ENCODE measurements around the gene PODXL2.

Gene PODXL2

DNA sequence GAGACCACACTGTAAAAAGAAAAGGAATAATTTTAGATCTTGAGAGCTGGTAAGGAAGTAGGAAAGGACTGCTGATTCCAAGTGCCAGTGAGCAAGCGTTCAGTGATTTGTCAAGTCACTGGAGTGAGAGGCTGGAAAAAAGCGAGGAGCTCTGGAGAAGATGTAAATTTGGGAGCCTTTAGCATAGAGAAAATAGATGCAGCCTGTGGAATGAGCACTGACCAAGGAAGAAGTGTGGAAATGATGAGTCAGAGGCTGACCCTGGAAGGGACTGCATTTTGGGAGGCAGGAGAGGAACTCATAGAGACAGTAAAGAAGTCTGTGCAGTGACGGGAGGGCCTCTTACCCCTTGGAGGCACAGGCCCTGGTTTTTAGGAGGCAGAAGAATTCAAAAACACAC, 26.7 kb downstream of the PODXL2 start:
- ChIA-PET CTCF (interaction anchor here (1.1 kb wide), 1 partner anchor 81 kb away, joined by 3 read pairs; no protein-coding TSS in a partner anchor), POLR2A (ENCODE audit: low non-redundant PET) (no interaction called here)
- no peak overlapping the region for H3K27ac ChIP-seq
- TF ChIP-seq, protein P1, sequence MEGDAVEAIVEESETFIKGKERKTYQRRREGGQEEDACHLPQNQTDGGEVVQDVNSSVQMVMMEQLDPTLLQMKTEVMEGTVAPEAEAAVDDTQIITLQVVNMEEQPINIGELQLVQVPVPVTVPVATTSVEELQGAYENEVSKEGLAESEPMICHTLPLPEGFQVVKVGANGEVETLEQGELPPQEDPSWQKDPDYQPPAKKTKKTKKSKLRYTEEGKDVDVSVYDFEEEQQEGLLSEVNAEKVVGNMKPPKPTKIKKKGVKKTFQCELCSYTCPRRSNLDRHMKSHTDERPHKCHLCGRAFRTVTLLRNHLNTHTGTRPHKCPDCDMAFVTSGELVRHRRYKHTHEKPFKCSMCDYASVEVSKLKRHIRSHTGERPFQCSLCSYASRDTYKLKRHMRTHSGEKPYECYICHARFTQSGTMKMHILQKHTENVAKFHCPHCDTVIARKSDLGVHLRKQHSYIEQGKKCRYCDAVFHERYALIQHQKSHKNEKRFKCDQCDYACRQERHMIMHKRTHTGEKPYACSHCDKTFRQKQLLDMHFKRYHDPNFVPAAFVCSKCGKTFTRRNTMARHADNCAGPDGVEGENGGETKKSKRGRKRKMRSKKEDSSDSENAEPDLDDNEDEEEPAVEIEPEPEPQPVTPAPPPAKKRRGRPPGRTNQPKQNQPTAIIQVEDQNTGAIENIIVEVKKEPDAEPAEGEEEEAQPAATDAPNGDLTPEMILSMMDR (conservative IDR thresholded peaks at IDR 0.05; ENCODE audit: low read depth), result no peak
- no peak for DNase-seq (ENCODE audit: low spot score)

DNA sequence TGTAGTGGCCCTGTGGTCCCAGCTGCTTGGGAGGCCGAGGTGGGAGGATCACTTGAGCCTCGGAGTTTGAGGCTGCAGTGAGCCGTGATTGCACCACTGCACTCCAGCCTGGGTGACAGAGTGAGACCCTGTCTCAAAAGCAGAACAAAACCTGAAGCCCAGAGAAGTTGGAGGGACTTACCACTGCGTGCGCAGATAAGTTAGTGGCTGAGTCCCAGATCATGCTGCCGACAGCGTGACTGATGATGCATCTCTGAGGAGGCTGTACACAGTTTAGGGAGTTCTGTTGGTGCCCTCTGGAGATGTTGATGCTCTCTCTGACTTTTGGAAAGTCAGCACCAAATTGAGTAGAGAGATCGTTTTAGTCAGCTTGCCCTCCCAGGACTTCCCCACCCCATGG, 27.9 kb downstream of the PODXL2 start:
- TF ChIP-seq, protein P1 (conservative IDR thresholded peaks at IDR 0.05; ENCODE audit: low read depth), result no peak
- ChIA-PET CTCF (no interaction called here), POLR2A (ENCODE audit: low non-redundant PET) (no interaction called here)
- DNase-seq (ENCODE audit: low spot score), result no peak
- no peak overlapping the region for H3K27ac ChIP-seq

DNA sequence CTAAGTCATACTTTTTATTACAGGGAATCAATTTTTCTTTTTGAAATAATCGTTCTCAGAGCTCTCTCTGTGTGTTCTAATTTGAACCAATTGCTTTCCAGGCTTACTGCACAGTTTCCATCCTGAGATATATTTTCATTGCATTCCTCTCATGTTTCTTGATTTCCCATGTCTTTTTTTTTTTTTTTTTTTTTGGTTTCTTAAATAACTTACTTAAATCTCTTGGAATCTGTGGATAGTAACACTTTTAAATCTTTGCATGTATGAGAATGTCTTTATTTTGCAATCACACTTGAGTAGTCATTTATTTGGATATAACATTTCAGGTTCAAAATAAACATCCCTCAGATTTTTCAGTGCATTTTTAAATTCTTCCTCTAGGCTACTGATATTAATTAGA, 29.2 kb downstream of the PODXL2 start:
- ChIA-PET POLR2A (ENCODE audit: low non-redundant PET) (interaction anchor here (0.6 to 0.7 kb wide), 2 partner anchors 13 to 219 kb away, joined by 3 to 6 read pairs; no protein-coding TSS in a partner anchor), CTCF (interaction anchor here (0.6 kb wide), 1 partner anchor 939 kb away, joined by 3 read pairs; no protein-coding TSS in a partner anchor)
- H3K27ac ChIP-seq, result no peak overlapping the region
- no peak for DNase-seq (ENCODE audit: low spot score)
- TF ChIP-seq, protein P1 (conservative IDR thresholded peaks at IDR 0.05; ENCODE audit: low read depth), result no peak

DNA sequence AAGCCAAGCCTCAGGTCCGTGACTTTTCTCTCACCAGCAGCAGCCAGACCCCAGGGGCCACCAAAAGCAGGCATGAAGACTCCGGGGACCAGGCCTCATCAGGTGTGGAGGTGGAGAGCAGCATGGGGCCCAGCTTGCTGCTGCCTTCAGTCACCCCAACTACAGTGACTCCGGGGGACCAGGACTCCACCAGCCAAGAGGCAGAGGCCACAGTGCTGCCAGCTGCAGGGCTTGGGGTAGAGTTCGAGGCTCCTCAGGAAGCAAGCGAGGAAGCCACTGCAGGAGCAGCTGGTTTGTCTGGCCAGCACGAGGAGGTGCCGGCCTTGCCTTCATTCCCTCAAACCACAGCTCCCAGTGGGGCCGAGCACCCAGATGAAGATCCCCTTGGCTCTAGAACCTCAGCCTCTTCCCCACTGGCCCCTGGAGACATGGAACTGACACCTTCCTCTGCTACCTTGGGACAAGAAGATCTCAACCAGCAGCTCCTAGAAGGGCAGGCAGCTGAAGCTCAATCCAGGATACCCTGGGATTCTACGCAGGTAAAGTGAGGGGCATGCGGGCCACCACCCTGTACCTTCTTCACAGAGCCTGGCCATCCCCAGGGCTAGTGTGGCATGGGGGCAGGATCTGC, 31.8 kb downstream of the PODXL2 start:
- CTCF ChIA-PET, result interaction anchor here (0.7 to 1.0 kb wide), 3 partner anchors 8 to 406 kb away, joined by 3 to 5 read pairs (median 4); no protein-coding TSS in a partner anchor
- POLR2A ChIA-PET (ENCODE audit: low non-redundant PET), result no interaction called here
- TF ChIP-seq, protein P1 (conservative IDR thresholded peaks at IDR 0.05; ENCODE audit: low read depth), result no peak
- no peak overlapping the region for H3K27ac ChIP-seq
- DNase-seq (ENCODE audit: low spot score), result no peak

DNA sequence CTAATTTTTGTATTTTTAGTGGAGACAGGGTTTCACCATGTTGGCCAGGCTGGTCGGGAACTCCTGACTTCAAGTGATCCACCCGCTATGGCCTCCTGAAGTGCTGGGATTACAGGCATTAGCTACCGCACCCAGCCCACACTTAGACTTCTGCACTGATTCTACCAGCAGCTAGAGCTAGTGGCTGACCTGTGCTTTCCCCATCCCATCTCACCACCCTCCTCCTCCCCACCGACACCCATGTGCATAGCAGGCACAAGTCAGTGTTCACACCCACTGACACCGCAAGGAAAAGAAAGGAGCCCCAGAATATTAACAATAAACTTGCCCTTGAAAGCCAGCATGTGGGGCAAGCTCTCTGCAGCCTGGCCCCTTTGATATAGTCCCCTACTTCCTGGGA, 32.6 kb downstream of the PODXL2 start:
- CTCF ChIA-PET, result interaction anchor here (1.0 kb wide), 1 partner anchor 9 kb away, joined by 4 read pairs; no protein-coding TSS in a partner anchor
- TF ChIP-seq, protein P1 (conservative IDR thresholded peaks at IDR 0.05; ENCODE audit: low read depth), result no peak

DNA sequence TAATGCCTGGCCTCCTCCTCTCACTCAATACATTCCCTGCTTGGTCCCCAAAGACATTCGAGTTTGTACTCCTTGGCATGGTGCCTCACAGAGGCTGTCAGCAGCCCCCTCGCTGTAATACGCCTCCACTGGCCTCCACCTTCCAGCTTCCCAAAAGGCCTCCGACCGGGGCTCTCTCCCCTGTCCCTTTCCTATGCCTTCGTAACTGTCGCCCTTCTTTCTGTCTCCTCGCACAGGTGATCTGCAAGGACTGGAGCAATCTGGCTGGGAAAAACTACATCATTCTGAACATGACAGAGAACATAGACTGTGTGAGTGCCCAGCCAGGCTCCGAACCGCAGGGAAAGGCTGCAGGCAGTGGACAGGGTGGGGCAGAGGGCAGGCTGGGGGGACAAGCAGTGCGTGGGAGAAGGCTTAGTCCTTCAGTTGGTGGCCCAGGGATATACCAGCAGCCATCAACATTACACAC, 33.0 kb downstream of the PODXL2 start:
- no peak overlapping the region for H3K27ac ChIP-seq
- ChIA-PET CTCF (no interaction called here), POLR2A (ENCODE audit: low non-redundant PET) (no interaction called here)
- TF ChIP-seq, protein P1 (conservative IDR thresholded peaks at IDR 0.05; ENCODE audit: low read depth), result no peak
- no peak for DNase-seq (ENCODE audit: low spot score)

More for the DNA sequence above, 32.6 kb downstream of the PODXL2 start:
- DNase-seq (ENCODE audit: low spot score), result no peak
- no peak overlapping the region for H3K27ac ChIP-seq
- POLR2A ChIA-PET (ENCODE audit: low non-redundant PET), result no interaction called here
